SKM-1 treated with dmso at 0.1 percent for 144 hours (cell line): ENCODE results near the gene IGF2R.
"Not testable (repeated sequence)": the region's sequence is repeated elsewhere in the genome, so short reads cannot be mapped to it uniquely, and the experiment has no call there.

Source experiments
- DNase-seq: peaks from one replicate; lab custom pipeline; 2025; ENCODE audit not compliant: unreplicated experiment; lab: John Stamatoyannopoulos, UW

IGF2R gene

DNA sequence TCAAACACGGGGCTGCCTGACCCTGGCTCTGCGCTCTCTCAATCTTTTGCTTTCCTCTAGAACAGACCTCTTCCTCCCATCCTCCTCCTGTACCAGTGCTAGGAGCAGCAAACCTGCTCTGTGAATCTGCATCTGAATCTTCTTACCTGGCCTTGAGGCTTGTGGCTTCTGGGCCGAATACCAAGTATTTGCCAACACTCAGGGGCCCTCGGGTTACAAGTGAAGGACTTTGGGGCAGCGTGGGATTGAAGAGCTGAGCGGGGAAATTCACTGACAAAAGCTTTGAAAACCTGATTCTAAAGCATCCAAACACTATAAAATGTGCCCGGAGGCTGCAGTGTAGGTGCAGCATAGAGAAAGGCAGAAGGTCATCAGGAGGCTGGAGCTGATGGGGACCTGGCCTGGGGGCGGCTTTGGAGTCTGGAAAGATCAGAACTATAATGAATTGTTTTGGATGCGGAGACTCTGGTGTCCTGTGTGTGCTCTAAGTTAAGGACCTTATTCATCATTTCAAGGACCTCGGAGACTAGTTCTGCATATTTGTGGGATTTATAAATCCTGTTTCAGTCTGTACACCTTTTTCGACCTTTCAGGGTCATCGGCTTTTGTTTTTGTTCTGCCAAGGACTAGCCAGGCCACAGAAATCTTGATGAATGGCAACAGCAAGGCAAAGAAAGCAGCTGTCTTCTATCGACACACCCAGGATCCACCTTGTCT is 16.4 kb upstream of the IGF2R start:
- DNase-seq, result no peak

DNA sequence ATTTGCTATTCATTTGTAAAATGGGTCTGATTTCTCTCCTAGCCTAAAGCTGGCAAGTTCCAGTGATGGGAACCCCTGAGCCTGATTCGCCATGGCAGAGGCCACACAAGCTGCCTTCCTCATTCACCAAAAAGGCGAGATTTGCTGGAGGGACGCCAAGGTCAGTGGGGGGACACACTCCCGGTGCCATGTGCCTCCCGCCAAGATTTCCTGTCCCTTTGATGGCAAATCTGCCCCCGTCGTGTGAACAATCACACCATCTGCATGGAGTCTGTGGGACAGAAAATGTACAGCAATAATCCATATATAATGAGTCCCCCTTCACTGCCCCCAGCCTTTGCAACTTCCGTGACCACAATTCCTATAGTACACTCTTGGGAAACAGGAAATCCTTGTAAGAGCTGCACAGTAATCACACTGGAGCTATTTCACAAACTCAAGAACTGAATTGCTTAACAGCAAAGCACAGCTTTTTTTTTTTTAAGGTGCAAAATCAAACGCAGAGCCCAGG is 15.7 kb upstream of the IGF2R start:
- DNase-seq, result peak; percentile 94

DNA sequence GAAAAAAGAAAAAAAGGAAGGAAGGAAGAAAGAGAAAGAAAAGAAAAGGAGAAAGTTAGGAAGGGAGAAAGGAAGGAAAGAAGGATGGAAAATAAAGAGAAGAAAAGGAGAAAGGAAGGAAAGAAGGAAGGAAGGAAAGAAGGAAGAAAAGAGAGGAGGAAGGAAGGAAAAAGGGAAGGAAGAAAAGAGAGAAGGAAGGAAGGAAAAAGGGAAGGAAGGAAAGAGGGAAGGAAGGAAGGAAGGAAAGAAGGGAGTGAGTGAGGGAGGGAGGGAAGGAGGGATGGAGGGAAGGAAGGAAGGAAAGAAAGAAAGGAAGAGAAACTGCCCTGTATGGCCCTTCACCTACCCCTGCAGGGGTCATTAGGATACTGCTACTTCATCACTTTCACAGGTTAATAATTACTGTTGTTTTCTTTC is 12.9 kb upstream of the IGF2R start:
- no peak for DNase-seq

DNA sequence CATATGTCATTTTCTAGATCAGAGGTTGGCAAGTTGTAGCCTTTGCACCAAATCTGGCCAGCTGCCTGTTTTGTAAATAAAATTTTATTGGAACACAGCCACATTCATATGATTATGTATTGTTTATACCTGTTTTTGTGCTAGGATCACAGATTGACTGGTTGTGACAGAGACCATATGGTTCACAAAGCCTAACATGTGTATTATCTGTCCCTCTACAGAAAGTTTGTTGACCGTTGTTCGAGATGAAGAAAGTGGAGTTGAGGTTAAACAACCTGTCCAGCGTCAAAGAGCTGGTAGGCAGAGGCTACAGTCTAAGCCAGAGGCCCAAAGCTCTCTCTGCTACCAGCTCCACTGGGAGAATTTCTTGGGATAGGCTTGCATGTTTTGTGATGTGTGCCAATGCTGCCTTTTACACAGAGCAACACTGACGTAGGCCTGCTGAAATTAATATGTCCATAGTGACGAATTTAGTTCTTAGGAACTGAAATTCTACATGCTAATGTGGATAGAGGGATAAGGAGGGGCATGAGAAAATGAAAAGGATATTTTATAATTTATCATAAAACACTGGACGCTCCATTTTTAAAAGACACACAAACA is 11.7 kb upstream of the IGF2R start:
- no peak for DNase-seq

DNA sequence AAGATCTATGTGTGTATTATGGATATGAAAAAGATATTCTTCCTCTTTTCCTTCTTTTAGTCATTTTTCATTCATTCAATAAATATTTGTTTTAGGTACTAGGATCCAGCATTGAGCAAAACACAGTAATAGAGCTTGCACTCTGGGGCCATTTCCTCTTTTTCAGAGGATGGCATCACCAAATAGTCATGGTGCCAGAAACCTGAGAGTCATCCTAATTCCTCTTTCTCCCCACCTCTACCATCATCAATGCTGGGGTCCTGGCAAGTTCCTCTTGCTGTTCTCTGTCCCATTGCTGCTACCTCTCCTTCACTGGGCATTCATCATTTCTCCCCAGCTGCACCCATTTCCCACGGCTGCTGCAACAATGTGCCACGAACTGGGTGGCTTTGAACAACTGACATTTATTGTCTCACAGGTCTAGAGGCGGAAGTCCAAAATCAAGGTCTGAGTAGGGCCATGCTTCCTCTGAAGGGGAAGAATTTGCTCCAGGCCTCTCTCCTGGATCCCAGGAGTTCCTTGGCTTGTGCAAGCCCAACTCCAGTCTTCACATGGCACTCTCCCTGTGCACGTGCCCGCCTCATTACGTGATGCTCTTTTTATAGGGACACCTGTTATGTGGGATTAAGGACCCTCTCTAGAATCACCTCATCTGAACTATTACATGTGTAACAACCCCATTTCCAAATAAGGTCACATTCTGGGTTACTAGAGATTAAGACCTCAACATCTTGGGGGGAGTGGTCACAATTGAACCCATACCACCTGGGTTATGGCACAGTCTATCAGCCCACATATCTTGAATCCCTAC is 9.5 kb upstream of the IGF2R start:
- peak; percentile 93 for DNase-seq

DNA sequence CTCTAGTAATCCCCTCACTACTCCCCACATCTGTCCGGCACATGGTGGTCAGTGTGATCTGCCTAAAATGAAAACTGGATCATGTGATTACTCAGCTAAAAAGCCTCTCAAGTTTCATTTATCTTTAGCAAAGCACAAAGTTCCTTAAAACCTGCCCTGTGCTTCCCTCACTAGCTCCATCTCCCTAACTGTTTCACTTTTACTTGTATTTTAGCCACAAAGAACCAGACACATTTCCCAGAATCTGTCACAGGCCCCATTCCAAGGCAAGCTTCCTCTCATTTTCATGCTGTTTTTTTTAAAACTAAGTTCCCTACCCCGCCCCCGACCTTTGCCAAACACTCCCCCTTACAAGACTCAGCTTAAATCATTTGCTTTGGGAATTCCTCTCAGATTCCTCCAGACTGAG is 8.9 kb upstream of the IGF2R start:
- DNase-seq, result no peak

DNA sequence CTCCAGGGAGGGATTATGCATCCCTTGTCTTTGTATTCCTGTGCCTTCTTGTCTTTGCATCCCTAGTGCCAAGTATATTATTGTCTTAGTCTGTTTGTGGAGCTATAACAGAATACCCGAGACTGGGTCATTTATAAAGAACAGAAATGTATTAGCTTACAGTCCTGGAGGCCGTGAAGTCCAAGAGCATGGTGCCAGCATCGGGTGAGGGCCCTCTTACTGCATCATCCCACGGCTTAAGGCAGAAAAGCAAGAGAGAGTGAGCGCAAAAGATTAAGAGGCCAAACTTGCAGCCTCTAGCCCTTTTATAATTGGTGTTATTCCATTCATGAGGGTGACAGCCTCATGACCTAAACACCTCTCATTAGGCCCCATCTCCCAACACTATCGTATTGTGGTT is 8.4 kb upstream of the IGF2R start:
- no peak for DNase-seq

DNA sequence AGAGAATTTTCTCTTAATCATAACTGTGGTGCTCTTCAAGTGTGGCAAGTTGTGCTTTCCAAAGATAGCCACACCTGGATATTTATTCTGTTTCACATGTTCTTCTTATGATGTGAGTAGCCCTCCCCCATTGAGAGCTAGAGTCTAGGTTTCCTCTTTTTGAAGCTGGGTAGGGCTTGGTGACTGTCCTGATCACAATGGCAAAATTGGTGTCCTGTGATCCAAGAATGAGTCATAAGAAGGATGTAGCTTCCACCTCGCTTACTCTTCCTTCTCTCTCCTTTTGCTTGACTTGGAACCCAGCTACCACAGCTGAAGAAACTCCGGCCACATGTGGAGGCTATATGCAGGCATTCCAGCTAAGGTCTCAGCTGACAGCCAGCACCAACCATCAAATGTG is 7.4 kb upstream of the IGF2R start:
- peak; percentile 17 for DNase-seq

DNA sequence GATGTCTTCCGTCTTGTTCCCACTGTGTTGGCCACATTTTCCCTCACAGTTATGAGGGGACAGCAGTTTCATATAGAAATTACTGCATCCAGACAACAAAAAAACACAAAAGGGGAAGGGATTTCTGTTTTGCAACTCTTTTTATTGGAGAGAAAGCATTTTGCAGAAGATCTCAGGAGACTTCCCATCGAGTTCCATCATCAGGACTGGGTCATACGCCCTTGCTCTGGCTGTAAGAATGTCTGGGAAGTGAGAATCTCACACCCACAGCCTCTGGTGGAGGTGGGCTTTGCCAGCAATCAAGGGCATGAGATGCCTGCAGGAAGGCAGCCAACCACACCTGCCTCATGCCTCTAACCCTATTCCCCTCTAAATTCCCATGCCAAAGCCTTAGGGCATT is 5.8 kb upstream of the IGF2R start:
- DNase-seq, result no peak

DNA sequence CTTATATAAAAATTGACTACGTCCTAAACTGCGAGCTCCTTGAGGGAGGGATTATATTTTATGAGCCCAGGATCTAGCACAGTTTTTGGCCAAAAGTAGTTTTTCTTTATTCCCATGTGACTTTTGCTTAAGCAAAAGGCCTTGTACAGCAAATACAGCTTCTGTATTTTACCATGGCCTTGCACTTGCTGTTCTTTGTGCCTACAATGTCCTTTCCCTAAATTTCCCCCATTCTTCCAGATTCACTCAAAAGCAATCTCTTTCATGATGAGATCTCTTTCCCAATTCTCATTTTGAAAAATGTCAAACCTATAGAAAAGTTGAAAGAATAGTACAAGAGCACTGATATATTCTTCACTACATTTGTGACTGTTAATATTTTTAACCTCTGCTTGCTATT is 4.8 kb upstream of the IGF2R start:
- no peak for DNase-seq

DNA sequence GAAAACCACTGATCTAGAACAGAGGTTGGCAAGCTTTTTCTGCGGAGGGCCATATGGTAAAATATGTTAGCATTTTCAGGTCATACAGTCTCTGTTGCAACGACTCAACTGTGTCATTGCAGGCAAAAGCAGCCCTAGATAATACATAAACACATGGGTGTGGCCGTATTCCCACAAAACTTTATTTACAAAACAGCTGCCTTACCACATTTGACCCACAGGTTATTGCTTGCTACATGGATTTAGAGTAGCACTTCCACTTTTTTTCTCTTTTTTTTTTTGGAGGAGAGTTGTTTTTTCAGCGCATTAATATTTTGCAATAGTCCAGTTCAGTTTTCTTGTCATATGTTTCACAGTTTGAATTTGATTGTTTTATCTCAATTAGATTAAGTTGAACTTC is 2.5 kb upstream of the IGF2R start:
- DNase-seq, result peak; percentile 19

DNA sequence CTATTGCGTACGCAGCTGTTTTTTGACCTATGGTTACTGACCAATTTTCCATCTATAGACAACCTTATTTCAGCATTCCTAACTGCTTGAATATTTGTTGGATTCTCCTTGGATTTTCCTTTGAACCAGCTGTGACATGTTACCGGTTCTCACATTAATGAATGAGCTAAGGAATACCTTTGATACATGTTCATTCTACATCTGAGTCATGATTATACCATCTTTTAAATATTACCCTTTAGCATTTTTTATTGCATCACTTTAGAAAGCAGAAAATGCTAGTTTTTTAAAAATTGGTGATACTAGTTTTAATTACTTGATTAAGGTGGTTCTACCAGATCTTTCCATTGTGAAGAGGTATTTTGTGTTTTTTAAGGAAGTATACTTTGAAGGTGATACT is 1.9 kb upstream of the IGF2R start:
- DNase-seq, result no peak

DNA sequence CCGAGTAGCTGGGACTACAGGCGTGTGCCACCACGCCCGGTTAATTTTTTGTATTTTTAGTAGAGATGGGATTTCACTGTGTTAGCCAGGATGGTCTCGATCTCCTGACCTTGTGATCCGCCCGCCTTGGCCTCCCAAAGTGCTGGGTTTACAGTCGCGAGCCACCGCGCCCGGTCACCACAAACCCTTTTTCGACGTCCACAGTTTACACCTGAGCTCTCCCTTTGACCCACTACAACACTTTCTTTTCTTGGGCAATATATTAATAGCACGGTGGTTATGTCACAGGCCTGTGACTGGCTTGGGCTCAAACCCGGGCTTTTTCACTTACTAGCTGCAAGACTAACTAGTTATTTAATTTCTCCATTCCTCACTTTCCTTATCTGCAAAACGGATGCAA is 1.3 kb upstream of the IGF2R start:
- not testable (repeated sequence) for DNase-seq

DNA sequence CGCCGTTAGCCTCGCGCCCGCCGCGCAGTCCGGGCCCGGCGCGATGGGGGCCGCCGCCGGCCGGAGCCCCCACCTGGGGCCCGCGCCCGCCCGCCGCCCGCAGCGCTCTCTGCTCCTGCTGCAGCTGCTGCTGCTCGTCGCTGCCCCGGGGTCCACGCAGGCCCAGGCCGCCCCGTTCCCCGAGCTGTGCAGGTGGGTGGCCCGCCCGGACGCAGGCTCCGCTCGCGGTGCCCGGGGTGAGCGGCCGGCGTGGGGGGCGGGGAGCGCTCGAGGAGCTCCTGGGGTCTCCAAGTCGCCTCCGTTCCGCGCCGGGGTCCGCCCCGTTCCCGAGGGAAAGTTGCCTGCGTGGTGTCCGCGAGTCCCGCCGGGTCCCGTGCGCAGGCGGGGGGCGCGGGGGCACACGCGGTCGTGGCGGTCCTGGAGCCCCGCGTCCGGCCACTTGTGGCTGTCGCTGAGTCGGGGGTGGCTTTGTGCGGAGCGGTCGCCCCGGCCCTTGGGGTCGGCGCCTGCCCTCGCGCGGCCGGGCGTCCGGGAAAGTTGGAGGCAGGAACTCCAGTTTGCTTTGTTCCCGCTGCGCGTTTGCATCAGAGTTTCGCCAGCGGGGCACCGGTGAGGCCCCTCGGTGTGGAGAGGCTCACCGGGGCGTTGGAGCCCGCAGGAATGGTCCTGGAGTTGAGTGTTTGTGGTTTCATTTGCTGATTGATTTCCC is 476 bp downstream of the IGF2R start:
- DNase-seq, result no peak

DNA sequence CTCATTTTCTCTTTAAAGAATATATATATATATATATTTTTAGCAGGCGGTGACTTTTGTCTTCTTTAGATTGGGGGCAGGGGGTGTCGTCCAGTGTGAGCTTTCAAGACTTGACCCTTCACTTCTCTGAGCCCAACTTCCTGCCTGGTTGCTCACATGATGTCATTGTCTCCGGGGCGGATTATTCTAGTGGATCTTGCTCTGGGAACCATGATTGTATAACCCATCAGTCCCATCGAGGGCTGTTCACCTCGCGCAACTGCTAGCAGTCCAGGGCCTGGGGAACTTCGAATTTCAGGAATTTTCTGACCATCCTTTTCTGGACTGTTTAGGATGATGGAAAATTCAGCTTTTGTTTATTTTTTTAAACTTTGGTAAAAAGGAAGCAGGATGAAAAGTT is 1.0 kb downstream of the IGF2R start:
- DNase-seq, result peak; percentile 59

DNA sequence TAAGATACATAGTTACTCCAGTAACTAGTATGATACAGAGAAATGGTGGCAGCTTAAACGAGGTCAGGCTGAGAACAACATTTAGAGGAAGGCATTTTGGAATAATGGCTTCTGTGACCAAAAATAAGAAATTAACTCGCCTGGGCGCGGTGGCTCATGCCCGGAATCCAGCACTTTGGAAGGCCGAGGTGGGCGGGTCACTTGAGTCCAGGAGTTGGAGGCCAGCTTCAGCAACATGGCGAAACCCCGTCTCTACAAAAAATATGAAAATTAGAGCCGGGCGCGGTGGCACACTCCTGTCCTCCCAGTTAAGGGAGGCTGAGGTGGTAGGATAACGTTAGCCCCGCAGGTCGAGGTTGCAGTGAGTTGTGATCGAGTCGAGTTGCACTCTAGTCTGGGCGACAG is 1.8 kb downstream of the IGF2R start:
- DNase-seq, result no peak

DNA sequence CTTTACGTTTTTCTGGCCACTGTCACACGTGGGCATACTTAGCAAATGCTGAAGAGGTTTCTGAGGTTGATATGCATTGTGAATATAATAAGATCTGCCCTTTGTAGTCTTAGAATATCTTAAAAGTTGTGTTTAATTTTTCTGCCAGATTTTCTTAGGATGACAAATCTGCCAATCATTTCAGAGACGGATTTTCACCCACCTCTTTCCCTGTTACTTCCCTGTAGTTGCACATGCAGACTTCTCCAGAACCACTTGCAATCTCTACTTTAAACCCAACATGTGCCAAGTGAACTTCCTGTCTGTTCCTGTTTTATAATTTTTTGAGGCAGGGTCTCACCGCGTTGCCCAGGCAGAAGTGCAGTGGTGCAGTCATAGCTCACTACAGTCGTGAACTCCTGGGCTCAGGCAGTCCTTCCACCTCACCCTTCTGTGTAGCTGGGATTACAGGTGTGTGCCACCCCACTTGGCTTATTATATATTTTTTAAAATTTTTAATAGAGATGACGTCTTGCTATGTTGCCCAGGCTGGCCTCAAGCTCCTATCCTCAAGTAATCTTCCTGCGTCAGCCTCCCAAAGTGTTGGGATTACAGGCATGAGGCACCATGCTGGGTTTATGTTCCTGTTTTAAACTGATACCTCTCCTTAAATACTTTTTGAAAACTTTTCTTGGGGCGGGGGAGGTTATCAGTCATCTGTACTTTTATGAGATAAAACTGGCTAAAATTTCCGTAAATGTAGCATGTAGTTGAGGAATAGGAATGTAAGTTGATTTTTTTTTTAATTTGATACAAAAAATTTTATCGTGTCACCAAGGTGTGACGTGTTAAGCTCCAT is 2.7 kb downstream of the IGF2R start:
- DNase-seq, result no peak

DNA sequence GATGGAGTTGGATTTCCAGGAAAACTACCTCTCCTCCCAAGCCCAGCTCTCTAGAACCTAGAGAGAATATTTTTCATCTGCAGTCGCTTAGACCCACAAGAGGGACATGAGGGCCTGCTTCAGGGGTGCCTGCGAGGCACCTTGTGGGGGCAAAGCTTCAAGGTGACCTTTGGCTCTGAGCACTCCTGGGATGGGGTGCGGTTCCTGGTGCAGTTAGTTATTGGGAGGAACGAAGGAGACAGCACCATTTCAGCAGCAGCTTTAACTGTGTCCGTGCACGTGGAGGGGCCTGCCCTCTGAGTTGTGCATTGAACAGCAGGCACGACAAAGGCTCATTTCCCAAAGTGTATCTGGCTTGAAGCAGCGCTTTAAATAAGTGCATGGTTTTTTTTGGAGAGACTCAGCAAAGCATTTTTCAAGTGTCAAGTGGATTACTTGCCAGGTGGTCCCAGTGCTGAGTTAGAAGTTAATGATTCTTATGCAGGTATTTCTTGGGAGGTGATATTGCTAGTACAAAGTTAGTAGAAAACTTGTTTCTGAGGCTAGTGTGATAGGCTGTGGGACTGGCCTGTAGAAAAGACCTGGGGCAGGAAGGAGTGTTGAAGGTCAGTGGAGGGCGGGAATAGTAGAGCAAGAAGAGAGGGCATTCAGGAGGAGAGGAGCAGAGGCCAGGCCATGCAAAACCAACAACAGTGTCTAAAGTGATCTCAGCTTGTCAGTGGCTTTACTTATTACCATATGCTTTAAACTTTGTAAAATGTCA is 3.8 kb downstream of the IGF2R start:
- DNase-seq, result no peak

DNA sequence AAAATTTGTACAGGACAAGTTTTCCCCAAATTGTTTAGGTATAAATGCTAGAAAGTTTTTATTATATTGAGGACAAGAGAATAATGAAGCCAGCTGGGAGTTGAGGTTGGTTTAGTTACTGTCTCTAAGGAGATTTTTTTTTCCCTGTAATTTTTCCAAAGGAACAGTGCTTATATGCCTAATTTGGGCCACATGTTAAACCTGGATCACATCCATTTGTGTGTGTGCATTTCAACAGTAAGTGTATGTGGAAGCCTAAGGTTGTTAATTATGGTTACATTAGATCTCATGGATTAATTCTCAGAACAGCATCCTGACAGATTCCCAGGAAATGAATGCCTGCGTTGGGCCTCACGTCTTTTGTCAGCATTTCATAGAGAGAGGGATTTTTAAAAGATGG is 4.5 kb downstream of the IGF2R start:
- DNase-seq, result no peak

DNA sequence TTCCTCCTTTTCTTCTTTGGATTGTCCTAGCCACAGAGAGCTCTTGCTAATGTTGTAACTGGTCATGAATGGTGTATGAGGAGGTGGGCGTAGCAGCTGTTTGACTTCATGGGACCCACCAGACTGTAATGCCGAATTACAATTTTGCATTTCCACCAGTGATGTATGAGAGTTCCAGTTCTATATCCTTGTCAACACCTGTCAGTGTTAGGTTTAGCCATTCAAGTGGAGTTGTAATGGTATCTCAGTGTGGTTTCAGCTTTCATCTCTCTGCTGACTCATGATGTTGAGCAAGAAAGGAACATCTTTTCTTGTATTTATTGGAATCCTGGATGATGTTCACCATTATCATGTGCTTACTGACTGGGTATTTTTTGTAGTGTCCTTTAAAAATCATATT is 5.1 kb downstream of the IGF2R start:
- peak; percentile 51 for DNase-seq
